DMS53 (cell line): ENCODE measurements around the gene NDUFA6.
A peak's percentile ranks its signal among the peaks of the same experiment; 100 is the strongest.

ENCODE experiments used
- DNase-seq: peaks from one replicate; lab custom pipeline; 2025; lab: John Stamatoyannopoulos, UW

The NDUFA6 gene

DNA sequence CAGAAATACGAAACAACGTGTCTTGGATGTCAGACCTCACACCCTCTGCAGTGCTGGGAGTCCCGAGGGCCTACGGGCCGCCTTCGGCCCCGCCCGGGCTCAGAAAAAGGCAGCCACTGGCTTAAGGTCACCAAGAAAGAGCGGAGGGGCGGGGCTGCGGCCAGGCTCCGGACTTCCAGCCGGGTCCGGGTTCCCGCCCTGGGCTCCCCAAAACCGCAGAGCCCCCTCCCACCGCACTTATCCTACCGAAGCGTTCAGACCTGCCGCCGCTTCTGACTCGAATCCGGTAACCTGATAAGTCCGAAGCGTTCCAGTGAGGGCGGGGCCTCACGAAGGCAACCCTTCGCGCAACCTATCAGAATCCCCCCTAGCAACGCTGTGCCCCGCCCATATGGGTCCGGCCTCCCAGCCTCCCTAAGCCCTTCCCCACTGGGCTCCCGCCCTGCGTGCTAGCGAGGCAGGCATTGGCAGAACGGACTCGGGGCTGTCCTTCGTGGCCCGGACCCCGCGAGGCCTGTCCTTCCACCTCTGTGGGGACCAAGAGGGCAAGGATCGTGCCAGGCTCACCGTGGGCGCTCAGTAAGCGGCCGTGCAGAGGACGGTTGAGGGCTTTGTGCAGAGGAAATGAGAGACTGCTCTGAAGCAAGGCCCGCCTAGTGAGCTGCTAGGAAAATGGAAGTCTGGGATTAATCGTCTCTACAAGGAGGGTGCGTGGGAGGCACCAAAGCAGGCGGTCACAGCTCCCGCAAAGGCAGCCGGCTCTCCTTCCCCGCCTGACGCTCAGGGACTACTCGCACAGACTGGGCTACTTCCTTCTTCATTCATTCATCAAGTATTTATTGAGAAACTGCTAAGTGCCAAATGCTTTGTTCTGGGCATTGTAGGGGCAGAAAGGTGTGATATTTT is 19.8 kb downstream of the NDUFA6 start, which contains the start of gene NAGA:
TSS of gene NAGA (minus strand) at position 296 of the 906 bp plus-strand sequence. CDS start 515 bp downstream, outside the sequence.
- peak; percentile 97 for DNase-seq

GRCh38 chr22:42069801-42070516 is 20.6 kb downstream of the NDUFA6 start:
- DNase-seq = no peak

- DNase-seq = no peak
Observed at GRCh38 chr22:42068291-42068690, 22.3 kb downstream of the NDUFA6 start.

DNA sequence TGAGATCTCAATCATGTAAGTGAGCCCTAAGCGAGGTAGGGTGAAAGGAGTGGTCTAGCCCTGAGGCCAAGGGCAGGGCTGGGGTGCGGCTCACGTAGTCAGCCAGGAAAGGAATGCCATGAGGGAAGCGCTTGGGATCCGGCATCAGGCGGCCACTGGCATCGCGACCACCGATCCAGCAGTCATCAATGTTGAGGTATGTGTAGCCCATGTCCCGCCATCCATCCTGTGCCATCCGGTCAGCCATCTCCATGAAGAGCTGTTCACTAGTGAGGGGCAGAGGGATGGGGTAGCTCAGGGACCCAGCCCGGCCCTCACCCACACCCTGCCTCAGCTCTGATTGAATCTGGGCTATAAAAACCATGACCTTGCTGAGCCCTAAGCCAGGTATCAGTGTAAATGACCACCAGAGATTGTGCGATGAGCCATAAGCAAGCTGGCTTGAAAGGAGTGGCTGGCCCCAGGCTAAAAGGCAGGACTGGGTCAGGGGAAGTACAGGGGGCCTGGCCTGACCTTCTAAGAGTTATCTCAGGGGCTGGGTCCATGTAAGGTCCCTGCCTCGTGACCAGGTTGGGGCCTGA is 22.8 kb downstream of the NDUFA6 start:
- DNase-seq = no peak

GRCh38 chr22:42066937-42067336 is 23.6 kb downstream of the NDUFA6 start:
- DNase-seq = no peak

DNA sequence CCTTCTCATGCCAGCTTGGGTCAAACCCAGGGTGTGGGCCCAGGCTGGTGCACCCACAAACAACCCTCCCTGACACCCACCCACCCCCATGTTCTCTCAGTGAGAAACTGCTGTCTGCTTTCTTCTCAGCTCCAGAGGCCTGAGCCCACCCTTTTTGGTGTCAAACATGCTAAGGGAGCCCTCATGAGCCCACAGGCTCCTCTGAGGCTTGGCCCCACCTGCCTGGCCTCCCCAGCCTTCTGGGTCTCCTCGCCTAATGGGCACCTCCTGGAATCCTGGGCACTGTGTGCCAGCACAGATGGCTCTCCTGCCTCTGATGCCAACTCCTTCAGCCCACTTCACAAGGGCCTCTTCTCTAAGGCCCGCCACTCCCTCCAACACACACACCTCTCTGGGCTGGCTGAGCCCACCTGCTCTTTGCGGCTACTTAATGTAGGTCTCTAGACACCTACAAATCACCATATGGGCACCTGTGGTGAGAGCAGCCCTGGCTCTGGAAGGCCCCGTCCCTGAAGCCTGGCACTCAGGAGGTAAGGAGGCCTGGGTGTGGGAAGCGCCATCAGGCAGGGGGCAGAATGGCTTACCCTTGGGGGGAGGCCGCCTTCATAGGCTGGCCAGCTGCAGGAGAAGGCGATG is 24.3 kb downstream of the NDUFA6 start:
- no peak for DNase-seq

- no peak for DNase-seq
Observed at GRCh38 chr22:42065438-42066125, 25.0 kb downstream of the NDUFA6 start.

DNA sequence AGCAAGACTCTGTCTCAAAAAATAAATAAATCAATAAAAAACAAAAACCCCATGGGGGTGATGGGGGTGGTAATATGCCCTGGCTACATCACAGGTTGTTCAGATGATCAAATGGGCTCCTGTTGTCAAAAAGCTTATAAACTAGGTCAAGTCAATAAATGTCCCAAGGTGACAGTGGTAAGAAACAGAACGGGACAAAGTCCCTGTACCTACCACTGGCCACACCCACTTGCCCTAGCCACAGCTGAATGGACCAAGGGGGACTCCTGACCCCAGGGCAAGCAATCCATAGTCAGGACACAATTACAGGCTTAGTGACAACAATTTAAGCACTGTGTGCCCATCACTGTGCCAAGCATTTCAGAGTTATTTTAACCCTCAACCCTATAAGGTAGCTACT is 25.9 kb downstream of the NDUFA6 start:
- no peak for DNase-seq

DNA sequence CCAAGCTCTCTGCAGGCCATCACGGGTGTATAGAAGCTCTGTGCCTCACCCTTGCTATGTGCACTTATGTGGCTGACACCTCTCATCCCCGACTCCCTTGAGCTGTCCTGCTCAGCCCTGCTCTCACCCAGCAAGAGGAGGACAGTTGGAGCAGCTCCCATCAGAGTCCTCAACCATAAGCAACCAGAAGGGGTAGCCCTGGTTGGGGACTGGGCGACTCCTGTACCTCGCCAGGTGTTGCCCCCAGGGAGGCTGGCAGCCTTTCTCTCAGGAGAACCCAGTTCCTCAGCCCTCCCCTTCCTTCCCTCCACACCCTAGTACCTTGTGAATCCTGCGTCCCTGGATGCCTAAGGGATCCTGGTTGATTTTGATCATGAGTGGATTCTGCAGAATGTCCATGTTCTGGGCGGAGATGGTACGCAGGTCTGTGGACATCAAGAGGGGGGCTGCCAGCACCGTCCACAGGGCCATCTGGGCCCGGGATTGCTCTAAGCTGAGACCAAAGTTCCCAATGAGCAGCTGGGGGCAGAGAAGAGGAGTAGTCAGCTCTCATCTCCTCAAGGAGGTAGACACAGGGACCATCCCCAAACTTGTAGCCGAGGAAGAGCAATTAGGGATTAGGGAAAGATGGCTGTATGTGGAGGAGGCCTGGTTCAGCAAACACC is 27.9 kb downstream of the NDUFA6 start:
- DNase-seq = no peak

GRCh38 chr22:42061041-42061440 is 29.5 kb downstream of the NDUFA6 start:
- DNase-seq = no peak

- no peak for DNase-seq
Observed at GRCh38 chr22:42060489-42060888, 30.1 kb downstream of the NDUFA6 start.

GRCh38 chr22:42056757-42057511 is 33.6 kb downstream of the NDUFA6 start:
- no peak for DNase-seq

- DNase-seq = no peak
Observed at GRCh38 chr22:42052765-42053164, 37.8 kb downstream of the NDUFA6 start.

- DNase-seq = no peak
Observed at GRCh38 chr22:42050641-42051180, 39.9 kb downstream of the NDUFA6 start.

DNA sequence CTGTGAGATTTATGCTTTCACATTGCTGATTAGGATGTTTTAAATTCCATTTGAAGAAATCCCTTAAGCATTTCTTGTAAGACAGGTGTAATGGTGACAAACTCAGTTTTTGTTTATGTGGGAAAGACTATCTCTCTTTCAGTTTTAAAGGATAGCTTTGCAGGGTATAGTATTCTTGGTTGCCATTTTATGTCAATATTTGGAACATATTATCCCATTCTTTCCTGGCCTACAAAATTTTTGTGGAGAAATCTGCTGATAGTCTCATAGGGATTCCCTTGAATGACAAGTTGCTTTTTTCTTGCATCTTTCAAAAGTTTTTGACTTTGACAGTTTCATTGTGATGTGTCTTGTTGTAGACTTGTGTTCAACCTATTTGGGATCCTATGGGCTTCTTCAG is 48.8 kb downstream of the NDUFA6 start:
- no peak for DNase-seq

DNA sequence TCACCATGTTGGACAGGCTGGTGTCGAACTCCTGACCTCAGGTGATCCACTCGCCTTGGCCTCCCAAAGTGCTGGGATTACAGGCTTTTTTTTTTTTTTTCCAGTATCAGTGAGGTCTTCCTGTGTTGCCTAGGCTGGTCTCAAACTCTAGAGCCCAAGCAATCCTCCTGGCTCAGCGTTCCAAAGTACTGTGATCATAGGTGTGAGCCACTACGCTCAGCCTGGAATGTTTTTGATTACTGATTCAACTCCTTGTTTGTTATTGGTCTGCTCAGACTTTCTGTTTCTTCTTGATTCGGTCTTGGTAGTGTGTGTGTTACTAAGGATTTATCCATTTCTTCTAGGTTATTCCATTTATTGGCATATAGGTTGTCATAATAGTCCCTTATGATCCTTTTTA is 51.3 kb downstream of the NDUFA6 start:
- DNase-seq = no peak
